HEK293 (cell line): Measurements from ENCODE around the gene ATP2B3.

Experiments used
- CTCF ChIP-seq: fragments of 450-650 bp; formaldehyde crosslinking; IDR thresholded peaks from 2 replicates; pipeline ENCODE4 v1.5.1; 2016; ENCODE audit warnings: missing biosample characterization, missing genetic modification characterization
- REST ChIP-seq: fragments of 450-650 bp; formaldehyde crosslinking; IDR thresholded peaks from 2 replicates; pipeline ENCODE4 v1.5.1; 2016; ENCODE audit warnings: missing biosample characterization, missing genetic modification characterization
- YY1 ChIP-seq: fragments of 450-650 bp; formaldehyde crosslinking; IDR thresholded peaks from 2 replicates; pipeline ENCODE4 v1.5.1; 2018; ENCODE audit warnings: missing biosample characterization, missing genetic modification characterization
- ZFP41 ChIP-seq: fragments of 450-650 bp; formaldehyde crosslinking; IDR thresholded peaks from 2 replicates; pipeline ENCODE4 v1.5.1; 2016; ENCODE audit warnings: missing biosample characterization, missing genetic modification characterization, borderline replicate concordance
- ZIC2 ChIP-seq: fragments of 450-650 bp; formaldehyde crosslinking; IDR thresholded peaks from 2 replicates; pipeline ENCODE4 v1.5.1; 2016; ENCODE audit warnings: missing biosample characterization, missing genetic modification characterization
- ZNF175 ChIP-seq: fragments of 450-650 bp; formaldehyde crosslinking; IDR thresholded peaks from 2 replicates; pipeline ENCODE4 v1.5.1; 2016; ENCODE audit warnings: missing biosample characterization, missing genetic modification characterization
- ZNF23 ChIP-seq: fragments of 450-650 bp; formaldehyde crosslinking; IDR thresholded peaks from 2 replicates; pipeline ENCODE4 v1.5.1; 2016; ENCODE audit warnings: missing biosample characterization, missing genetic modification characterization, borderline replicate concordance
- ZNF24 ChIP-seq: fragments of 450-650 bp; formaldehyde crosslinking; IDR thresholded peaks from 2 replicates; pipeline ENCODE4 v1.5.1; 2016; ENCODE audit warnings: missing biosample characterization, missing genetic modification characterization
- ZNF510 ChIP-seq: fragments of 450-650 bp; formaldehyde crosslinking; IDR thresholded peaks from 2 replicates; pipeline ENCODE4 v1.5.1; 2018; ENCODE audit warnings: mild to moderate bottlenecking, missing genetic modification characterization, missing biosample characterization; ENCODE audit not compliant: insufficient replicate concordance
- ZNF776 ChIP-seq: fragments of 450-650 bp; formaldehyde crosslinking; IDR thresholded peaks from 2 replicates; pipeline ENCODE4 v1.5.0; 2017; ENCODE audit warnings: missing biosample characterization, missing genetic modification characterization, borderline replicate concordance
- ZNF843 ChIP-seq: fragments of 450-650 bp; formaldehyde crosslinking; IDR thresholded peaks from 2 replicates; pipeline ENCODE4 v1.5.1; 2016; ENCODE audit warnings: missing biosample characterization, missing genetic modification characterization
- ZXDB ChIP-seq: fragments of 450-650 bp; formaldehyde crosslinking; IDR thresholded peaks from 2 replicates; pipeline ENCODE4 v1.5.1; 2016; ENCODE audit warnings: missing biosample characterization, missing genetic modification characterization
- TF ChIP-seq, protein P1 (sequence below): fragments of 450-650 bp; formaldehyde crosslinking; IDR thresholded peaks from 2 replicates; pipeline ENCODE4 v1.5.1; 2016; ENCODE audit warnings: missing biosample characterization, missing genetic modification characterization

- TF ChIP-seq ZNF24 (tag by site-specific recombination) (no peak), CTCF (tag by site-specific recombination) (no peak), ZNF776 (no peak), REST (no peak), ZIC2 (peak; percentile 33; the same call in 1 of the 2 replicates), ZNF510 (tag by site-specific recombination) (no peak), ZXDB (tag by site-specific recombination) (no peak), ZFP41 (tag by site-specific recombination) (no peak), ZNF23 (tag by site-specific recombination) (no peak), ZNF175 (tag by site-specific recombination) (no peak), YY1 (tag by site-specific recombination) (no peak), ZNF843 (tag by site-specific recombination) (no peak)
- TF ChIP-seq, protein P1, sequence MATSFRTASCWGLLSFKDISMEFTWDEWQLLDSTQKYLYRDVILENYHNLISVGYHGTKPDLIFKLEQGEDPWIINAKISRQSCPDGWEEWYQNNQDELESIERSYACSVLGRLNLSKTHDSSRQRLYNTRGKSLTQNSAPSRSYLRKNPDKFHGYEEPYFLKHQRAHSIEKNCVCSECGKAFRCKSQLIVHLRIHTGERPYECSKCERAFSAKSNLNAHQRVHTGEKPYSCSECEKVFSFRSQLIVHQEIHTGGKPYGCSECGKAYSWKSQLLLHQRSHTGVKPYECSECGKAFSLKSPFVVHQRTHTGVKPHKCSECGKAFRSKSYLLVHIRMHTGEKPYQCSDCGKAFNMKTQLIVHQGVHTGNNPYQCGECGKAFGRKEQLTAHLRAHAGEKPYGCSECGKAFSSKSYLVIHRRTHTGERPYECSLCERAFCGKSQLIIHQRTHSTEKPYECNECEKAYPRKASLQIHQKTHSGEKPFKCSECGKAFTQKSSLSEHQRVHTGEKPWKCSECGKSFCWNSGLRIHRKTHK (tag by site-specific recombination), result no peak
Observed at GRCh38 chrX:153527208-153527607, 9.8 kb downstream of the ATP2B3 start.
